BJ (cell line): ENCODE data around the gene CHCHD6. TPM values are rescaled to one million over a fixed set of nuclear protein-coding genes. Genes with fewer than 3 reads are reported as not detected.

Experiments
- CTCF ChIA-PET: fragments of 350-600 bp; formaldehyde crosslinking; extraction: SDS; loops from one replicate; lab custom pipeline; 2021; ENCODE audit warnings: antibody characterized with exemption, inconsistent platforms; lab: Yijun Ruan, JAX
- POLR2A ChIA-PET: fragments of 300-600 bp; sonication (Branson Sonifier 250); formaldehyde crosslinking; extraction: SDS; loops from one replicate; lab custom pipeline; 2021; ENCODE audit warnings: antibody characterized with exemption; lab: Charles Lee
- DNase-seq: peaks from one replicate; pipeline ENCODE4 v3.0.0-alpha.2; 2011; ENCODE audit warnings: low read depth
- H3K27me3 ChIP-seq: 2 replicates; pipeline ENCODE4 v1.6.0; 2011; ENCODE audit warnings: low read length; ENCODE audit not compliant: control insufficient read depth, insufficient read depth
- H3K36me3 ChIP-seq: 2 replicates; pipeline ENCODE4 v1.5.1; 2011; ENCODE audit warnings: low read length; ENCODE audit not compliant: control insufficient read depth, insufficient read depth
- H3K4me3 ChIP-seq: 2 replicates; pipeline ENCODE4 v1.5.1; 2011; ENCODE audit warnings: low read depth, mild to moderate bottlenecking, control low read depth, low read length
- polyA plus RNA-seq: library from polyadenylated mRNA; depleted of rRNA; stranded (reverse); fragments of >200 nt; gene quantifications from 2 replicates; pipeline ENCODE4 v1.2.3, GENCODE V29; 2011
- TF ChIP-seq, protein P1 (sequence below): IDR thresholded peaks from 2 replicates; pipeline ENCODE4 v1.5.1; 2011; ENCODE audit warnings: low read depth, mild to moderate bottlenecking, control low read depth, inconsistent platforms, low read length, moderate library complexity; ENCODE audit not compliant: insufficient read depth

The CHCHD6 gene
- polyA plus RNA-seq, 1 experiment: 23.7 TPM

DNA sequence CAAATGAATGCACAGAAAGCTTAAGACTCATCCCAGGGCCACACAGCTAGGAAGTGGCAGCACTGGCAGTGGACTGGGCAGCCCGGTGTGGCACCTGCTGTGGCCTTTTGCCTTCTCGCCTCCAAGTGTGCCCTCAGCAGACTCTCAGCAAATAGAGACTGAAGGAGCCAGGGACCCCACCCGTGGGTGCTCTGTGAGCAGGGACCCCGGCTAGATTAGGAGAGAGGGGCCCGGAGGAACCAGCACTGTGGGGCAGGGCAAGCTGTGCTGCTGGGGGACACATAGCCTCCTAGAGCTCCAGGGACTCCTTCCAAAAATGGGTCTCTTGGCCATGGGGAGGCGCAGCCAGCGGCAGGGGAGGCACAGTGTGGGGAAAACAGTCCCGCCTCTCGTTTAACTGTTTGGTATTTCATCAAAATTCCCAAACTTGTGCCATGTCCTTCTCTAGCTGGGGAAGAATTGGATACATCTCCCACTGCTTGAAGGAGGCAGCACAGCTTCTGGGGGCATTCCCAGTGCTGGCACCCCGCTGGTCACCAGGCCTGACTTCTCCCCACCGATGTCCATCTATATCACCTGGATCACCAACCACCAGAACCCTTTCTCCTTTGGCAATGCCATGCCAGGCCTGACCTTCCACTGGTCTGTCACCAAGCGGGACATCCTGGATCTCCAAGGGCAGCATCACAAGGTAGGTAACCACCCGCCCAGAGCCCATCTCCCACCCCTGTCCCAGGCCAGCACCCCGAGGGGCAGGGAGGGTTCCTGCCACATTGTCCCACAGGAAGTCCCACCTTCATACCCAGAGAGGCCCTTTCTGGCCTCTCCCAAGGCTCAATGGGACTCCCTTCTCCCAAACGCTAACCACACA is 37.1 kb upstream of the CHCHD6 start:
- H3K27me3 ChIP-seq: peaks cover 23% of the 10 kb centered on the region
- no peak for DNase-seq
- CTCF ChIA-PET: interaction anchor here (2.6 kb wide), 1 partner anchor 12 kb away, joined by 15 read pairs; no protein-coding TSS in a partner anchor
- no peaks in the 10 kb centered on the region for H3K36me3 ChIP-seq
- TF ChIP-seq, protein P1, sequence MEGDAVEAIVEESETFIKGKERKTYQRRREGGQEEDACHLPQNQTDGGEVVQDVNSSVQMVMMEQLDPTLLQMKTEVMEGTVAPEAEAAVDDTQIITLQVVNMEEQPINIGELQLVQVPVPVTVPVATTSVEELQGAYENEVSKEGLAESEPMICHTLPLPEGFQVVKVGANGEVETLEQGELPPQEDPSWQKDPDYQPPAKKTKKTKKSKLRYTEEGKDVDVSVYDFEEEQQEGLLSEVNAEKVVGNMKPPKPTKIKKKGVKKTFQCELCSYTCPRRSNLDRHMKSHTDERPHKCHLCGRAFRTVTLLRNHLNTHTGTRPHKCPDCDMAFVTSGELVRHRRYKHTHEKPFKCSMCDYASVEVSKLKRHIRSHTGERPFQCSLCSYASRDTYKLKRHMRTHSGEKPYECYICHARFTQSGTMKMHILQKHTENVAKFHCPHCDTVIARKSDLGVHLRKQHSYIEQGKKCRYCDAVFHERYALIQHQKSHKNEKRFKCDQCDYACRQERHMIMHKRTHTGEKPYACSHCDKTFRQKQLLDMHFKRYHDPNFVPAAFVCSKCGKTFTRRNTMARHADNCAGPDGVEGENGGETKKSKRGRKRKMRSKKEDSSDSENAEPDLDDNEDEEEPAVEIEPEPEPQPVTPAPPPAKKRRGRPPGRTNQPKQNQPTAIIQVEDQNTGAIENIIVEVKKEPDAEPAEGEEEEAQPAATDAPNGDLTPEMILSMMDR: no peak
- H3K4me3 ChIP-seq: no peak overlapping the region
- POLR2A ChIA-PET: no interaction called here

DNA sequence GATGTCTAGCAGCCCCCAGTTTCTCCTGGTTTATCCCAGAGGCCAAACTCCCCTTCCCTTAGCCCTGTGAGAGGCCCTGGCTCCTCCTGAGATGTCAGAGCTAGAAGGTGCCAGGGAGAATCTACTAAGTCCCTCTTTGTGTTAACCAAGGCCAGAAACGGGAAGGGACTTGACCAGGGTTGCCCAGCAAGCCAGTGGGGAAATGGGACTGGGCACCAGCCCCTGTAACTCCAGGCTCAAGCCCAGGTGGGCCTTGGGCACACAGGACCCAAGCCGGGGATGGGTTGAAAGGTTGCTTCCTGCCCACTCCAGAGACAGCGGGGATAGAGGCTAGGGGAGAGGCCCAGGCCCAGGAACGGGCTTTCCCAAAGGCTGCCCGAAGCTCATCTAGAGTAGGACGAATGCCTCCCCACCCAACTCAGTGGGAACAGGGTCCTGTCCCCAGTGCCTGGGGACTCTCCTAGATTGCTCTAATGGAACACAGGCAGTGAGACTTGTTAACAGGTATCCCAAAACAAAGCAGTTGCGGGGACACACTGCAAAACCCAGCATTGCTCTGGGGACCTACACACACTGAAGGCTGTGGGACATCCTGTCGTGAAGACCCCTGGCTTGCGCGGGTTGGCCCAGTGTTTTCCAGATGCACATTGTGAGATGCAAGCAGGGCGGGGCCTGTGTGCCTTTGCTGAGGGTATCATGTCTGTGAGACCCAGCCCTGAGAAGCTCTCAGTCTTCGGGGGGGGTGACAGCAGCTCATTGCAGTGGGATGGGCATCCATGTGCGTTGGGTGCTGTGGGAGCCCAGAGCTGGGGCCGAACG is 36.2 kb upstream of the CHCHD6 start:
- peaks cover 14% of the 10 kb centered on the region for H3K27me3 ChIP-seq
- POLR2A ChIA-PET: no interaction called here
- H3K4me3 ChIP-seq: no peak overlapping the region
- no peak for DNase-seq
- no peaks in the 10 kb centered on the region for H3K36me3 ChIP-seq
- TF ChIP-seq, protein P1: no peak
- CTCF ChIA-PET: interaction anchor here (1.4 to 2.6 kb wide), 4 partner anchors 11 to 17 kb away, joined by 3 to 16 read pairs (median 10); no protein-coding TSS in a partner anchor

DNA sequence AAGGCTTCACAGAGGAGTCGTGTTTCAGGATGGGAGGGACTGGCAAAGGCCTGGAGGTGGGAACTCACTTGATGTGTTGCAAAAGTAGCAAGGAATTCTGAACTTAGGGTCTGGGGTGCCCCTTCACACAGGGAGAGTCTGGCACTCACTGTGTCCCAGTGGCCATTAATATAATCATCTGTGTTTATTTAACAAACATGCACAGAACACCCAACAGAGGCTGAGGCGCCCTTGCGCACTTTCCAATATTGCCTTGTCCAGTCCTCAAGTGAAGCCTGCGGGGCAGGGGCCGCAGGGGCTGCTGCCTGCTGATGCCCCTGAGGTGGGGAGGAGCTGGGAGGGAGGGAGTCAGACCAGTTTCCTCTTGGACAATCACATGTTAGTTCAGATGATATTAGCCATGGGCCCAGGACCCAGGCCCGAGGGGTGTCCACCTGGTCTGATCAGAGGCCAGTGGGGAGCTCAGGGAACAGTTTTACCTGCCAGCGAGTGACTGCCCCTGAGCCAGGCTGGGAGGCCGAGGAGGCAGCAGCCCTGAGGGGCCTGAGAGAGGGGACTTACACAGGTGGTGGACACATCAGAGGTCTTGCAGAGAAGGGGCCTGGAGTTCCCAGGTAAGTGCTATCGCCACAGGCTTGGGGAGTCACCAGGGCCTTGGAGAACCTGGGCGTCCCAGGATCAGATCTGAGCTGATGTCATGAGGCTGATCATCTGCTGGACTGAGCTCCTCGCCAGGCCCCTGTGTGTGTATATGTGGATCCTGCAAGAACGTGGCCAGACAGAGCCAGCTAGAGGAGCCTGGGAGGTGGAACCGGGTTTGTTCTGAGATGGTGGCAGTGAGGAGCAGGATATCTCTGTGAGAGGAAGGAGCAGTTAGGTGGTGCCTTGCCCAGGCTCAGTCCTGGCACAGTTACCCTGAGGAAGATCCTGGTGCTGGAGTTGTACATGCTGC is 35.3 kb upstream of the CHCHD6 start:
- ChIA-PET CTCF (interaction anchor here (1.4 to 1.9 kb wide), 3 partner anchors 11 to 16 kb away, joined by 3 to 16 read pairs (median 4); no protein-coding TSS in a partner anchor), POLR2A (interaction anchor here (0.5 kb wide), 1 partner anchor 787 kb away, joined by 3 read pairs; no protein-coding TSS in a partner anchor)
- Histone ChIP-seq H3K36me3 (no peaks in the 10 kb centered on the region), H3K4me3 (no peak overlapping the region), H3K27me3 (peaks cover 7% of the 10 kb centered on the region)
- TF ChIP-seq, protein P1: no peak
- DNase-seq: no peak

DNA sequence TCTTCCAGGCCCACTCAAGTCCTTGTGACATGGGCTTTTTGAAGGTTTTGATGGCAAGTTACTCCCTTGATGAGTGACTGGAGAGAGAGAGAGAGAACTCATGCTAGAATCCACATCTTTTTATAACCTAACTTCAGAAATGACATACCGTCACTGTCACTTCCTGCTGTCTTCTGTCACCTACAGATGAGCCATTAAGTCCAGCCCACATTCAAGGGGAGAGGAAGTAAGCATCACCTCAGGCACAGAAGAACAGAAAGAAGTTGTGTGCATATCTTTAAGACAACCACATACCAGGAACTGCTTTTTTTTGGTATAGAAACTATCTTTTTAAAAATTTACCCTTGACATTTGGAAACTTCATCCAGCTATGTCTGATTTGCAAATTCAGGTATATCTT is 32.5 kb upstream of the CHCHD6 start:
- no peak for DNase-seq
- TF ChIP-seq, protein P1: no peak
- H3K36me3 ChIP-seq: no peaks in the 10 kb centered on the region
- POLR2A ChIA-PET: no interaction called here
- H3K27me3 ChIP-seq: peaks cover 3% of the 10 kb centered on the region
- CTCF ChIA-PET: interaction anchor here (0.7 to 1.5 kb wide), 4 partner anchors 8 to 883 kb away, joined by 3 to 6 read pairs (median 4); no protein-coding TSS in a partner anchor
- no peak overlapping the region for H3K4me3 ChIP-seq
